GM19328 (cell line): ENCODE results near the gene ZNF117.
"Not testable (repeated sequence)": the region's sequence is repeated elsewhere in the genome, so short reads cannot be mapped to it uniquely, and the experiment has no call there.

ENCODE experiments used
- ATAC-seq: cut with Tn5 transposase; IDR thresholded peaks from one replicate; pipeline ENCODE4 v1.9.1; 2021; ENCODE audit warnings: mild to moderate bottlenecking, moderate library complexity; ENCODE audit not compliant: unreplicated experiment

ZNF117 gene

GRCh38 chr7:64928252-64929187, 62.3 kb downstream of the ZNF117 start:
- ATAC-seq = not testable (repeated sequence)
